ENCODE data around the gene RAB7A.

Gene RAB7A

DNA sequence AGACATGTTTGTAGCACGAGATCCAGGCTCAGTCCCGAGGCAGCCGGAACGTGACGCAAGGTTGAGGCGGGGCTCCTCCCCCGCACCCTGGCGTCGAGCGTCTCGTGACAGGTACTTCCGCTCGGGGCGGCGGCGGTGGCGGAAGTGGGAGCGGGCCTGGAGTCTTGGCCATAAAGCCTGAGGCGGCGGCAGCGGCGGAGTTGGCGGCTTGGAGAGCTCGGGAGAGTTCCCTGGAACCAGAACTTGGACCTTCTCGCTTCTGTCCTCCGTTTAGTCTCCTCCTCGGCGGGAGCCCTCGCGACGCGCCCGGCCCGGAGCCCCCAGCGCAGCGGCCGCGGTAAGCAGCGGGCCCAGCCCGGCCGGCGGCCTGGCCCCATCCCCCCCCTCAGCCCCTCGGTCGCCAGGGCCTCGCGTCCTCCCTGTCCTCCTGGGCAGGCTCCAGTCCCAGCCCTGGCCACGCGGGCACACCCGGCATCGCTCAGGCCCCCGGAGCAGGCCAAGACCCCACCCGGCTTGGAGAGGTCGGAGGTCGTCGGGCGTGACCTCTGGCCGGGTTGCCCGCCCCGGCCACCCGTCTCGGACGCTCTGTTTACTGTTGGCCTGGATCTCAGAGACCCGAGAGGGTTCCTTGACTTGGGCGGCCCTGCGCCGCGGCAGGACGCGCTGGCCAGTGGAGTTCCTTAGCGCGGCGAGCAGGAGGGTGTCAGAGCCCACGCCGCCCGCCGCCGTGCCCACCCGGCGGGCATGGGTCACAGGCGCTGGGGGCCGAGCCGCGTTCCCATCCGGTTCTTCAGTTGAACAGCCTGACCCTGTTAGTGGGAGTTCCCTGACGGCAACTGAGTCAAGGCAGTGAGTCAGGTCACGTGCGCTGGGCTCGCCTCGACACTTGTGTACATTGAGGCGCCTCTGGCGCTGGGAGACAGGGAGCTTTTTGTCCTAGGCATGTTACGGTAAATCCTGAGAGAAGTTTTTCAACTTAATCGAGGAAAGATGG, at the start of gene RAB7A:
Gene RAB7A, plus strand, starts transcription at position 161 of the 994 bp plus-strand sequence. CDS start 69,185 bp downstream, outside the sequence.
- CTCF ChIA-PET = interaction anchor here (0.8 to 3.7 kb wide), 9 partner anchors 12 to 631 kb away, joined by 3 to 19 read pairs (median 3); no protein-coding TSS in a partner anchor
- TF ChIP-seq, protein P1, sequence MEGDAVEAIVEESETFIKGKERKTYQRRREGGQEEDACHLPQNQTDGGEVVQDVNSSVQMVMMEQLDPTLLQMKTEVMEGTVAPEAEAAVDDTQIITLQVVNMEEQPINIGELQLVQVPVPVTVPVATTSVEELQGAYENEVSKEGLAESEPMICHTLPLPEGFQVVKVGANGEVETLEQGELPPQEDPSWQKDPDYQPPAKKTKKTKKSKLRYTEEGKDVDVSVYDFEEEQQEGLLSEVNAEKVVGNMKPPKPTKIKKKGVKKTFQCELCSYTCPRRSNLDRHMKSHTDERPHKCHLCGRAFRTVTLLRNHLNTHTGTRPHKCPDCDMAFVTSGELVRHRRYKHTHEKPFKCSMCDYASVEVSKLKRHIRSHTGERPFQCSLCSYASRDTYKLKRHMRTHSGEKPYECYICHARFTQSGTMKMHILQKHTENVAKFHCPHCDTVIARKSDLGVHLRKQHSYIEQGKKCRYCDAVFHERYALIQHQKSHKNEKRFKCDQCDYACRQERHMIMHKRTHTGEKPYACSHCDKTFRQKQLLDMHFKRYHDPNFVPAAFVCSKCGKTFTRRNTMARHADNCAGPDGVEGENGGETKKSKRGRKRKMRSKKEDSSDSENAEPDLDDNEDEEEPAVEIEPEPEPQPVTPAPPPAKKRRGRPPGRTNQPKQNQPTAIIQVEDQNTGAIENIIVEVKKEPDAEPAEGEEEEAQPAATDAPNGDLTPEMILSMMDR (IDR thresholded peaks at IDR 0.05; ENCODE audit: control extremely low read depth, extremely low read depth, low read depth, missing control alignments) = no peak
- peak; percentile 96 for DNase-seq (ENCODE audit: extremely low spot score)
- POLR2A ChIA-PET = interaction anchor here (0.6 to 3.0 kb wide), 3 partner anchors 9 to 157 kb away, joined by 3 to 15 read pairs (median 4); no protein-coding TSS in a partner anchor

DNA sequence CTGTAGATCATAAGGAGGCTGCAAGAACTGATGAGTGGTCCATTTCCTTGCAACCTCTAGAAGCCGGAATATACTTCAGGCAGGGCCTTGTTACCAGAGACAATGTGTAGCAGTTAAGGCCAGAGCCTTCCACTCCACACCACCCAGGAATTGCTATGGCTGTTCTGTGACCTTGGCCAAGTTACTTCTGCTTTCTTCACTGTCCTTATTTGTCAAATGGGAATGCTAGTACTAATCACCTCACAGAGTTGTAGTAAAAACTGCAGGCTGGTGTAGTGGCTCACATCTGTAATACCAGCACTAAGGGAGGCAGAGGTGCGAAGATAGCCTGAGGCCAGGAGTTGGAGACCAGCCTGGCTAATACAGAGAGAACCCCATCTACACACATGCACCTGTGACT, 46.6 kb upstream of the RAB7A start:
- CTCF ChIA-PET = interaction anchor here (1.4 to 4.7 kb wide), 7 partner anchors 11 to 167 kb away, joined by 3 to 54 read pairs (median 34); no protein-coding TSS in a partner anchor
- TF ChIP-seq, protein P1 (IDR thresholded peaks at IDR 0.05; ENCODE audit: control extremely low read depth, extremely low read depth, low read depth, missing control alignments) = no peak
- DNase-seq (ENCODE audit: extremely low spot score) = no peak
- POLR2A ChIA-PET = no interaction called here

DNA sequence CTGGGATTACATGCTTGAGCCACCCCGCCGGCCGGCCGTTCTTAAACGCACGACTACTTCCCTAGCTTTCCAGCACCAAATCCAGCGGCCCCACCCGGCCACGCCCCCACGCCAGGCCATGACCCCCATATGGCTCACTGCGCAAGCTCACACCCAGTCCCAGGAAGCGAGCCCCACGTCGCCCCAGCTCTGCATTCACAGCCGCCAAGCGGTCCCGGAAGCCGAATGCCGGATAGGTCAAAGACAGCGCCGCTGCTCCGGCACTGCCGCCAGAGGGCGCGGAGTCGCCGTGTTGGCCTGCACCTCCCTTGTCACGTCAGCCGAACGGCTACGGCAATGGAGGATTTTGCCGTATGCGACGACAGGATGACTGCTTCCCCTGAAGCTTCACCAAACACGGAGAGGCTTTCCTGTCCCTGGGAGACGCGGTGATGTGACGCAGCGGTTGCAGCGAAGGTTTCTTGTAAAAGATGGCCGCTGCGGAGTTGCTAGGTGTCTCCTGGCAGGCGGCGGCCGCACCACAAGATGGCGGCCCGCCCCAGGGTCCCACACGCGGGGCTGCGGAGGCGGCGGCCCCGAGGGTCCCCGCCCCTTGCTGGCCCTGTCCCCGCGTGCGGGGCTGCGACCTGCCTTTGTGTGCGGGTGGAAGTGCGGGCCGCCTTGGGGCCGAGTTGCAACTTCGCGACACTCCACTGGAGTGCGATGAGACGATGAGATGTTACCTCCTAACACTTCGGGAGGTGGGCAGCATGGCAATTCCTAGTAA, 45.2 kb upstream of the RAB7A start:
- CTCF ChIA-PET = interaction anchor here (0.6 to 4.7 kb wide), 75 partner anchors 9 to 627 kb away, joined by 3 to 54 read pairs (median 5); partner anchors contain the start of genes ACAD9, RAB7A and RPN1
- POLR2A ChIA-PET = interaction anchor here (0.6 to 1.3 kb wide), 5 partner anchors 9 to 198 kb away, joined by 3 to 6 read pairs (median 4); no protein-coding TSS in a partner anchor
- peak; percentile 97 for DNase-seq (ENCODE audit: extremely low spot score)
- TF ChIP-seq, protein P1 (IDR thresholded peaks at IDR 0.05; ENCODE audit: control extremely low read depth, extremely low read depth, low read depth, missing control alignments) = peak; percentile 99

DNA sequence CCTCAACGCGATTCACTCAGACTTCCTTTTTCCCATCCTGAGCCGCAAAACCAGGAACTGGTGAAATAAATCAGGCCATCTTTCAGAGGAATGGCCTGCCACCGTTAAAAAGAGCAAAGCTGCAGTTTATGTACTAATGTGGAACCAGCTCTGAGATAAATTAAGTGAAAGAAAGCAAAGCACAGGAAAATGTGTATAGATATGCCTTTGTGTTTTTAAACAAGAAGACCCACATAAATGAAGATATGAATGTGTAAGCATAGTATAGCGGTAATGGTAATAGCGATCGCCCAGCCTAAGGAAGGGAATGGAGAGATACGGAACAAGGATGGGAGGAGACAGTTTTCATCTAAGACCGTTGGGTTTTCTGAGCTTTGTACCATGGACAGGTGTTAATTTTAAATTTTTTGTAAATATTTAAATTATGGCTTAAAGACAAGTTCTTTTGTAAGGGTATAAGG, 44.6 kb upstream of the RAB7A start:
- ChIA-PET POLR2A (interaction anchor here (1.1 kb wide), 1 partner anchor 46 kb away, joined by 4 read pairs; no protein-coding TSS in a partner anchor), CTCF (interaction anchor here (0.9 to 4.7 kb wide), 46 partner anchors 8 to 575 kb away, joined by 3 to 54 read pairs (median 6); partner anchors contain the start of genes RAB7A and RPN1)
- TF ChIP-seq, protein P1 (IDR thresholded peaks at IDR 0.05; ENCODE audit: control extremely low read depth, extremely low read depth, low read depth, missing control alignments) = no peak
- no peak for DNase-seq (ENCODE audit: extremely low spot score)

DNA sequence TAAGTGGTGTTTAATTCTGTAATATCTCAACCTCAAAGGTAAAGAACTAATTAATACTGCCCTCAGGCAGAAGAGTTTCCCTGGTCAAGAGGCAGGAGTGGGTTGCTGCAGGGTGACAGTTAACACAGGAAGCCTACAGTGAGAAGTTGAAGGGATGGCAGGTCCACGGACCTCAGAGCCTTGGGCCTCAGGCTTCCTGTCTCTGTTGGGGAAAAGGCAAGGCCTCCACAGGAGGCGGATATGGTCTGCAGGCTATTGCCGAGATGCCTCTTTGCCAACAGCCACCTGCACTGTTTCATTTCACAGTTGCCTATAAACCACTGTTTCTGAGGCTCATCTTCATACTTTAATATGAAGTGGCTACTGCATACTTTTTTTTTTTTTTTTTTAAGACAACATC, 42.0 kb upstream of the RAB7A start:
- no peak for DNase-seq (ENCODE audit: extremely low spot score)
- ChIA-PET CTCF (interaction anchor here (0.9 to 4.7 kb wide), 4 partner anchors 34 to 161 kb away, joined by 3 to 54 read pairs (median 3); no protein-coding TSS in a partner anchor), POLR2A (interaction anchor here (0.7 kb wide), 1 partner anchor 22 kb away, joined by 3 read pairs; no protein-coding TSS in a partner anchor)
- TF ChIP-seq, protein P1 (IDR thresholded peaks at IDR 0.05; ENCODE audit: control extremely low read depth, extremely low read depth, low read depth, missing control alignments) = no peak

Data from GM10248 (cell line).